ENCODE results near the gene PDCD1.

DNA sequence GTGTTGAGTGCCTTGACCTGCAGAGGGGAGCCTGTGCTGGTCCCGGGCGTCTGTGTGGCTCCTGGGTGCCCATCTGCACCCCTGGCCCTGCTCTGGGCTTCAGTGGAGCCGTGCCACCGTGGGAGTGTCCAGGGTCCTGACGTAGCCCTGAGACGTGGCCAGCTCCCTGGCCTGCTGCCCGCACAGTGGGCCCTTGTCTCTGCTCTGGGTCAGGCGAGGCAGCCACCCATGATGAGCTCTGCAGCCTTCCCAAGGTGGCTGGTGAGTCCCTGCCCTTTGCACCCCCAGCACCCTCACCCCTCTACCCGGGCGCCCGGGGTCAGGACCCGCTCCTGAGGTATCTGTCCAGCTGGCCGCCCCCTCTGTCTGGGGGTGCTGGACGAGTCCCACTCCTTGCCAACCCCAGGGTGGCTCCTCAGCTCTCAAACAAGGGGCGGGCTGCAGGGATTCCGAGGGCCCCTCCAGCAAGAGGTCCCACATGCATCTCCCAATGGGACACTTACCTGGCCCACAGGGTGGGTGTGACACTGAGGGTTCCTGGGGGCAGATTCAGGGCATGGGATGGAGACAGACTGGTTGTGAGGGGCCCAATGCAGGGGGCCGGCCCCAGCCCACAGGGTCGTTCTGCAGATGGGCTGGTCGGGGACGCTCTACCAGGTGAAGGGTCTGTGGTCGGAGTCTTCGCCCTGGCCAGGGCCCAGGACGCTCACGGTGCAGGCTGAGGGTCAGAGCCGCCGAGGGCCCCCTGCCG, 47.3 kb downstream of the PDCD1 start:
- no peak for TF ChIP-seq LEF1 (IDR thresholded peaks at IDR 0.05; ENCODE audit: borderline replicate concordance)
- TF ChIP-seq BHLHE40 (IDR thresholded peaks at IDR 0.05; ENCODE audit: borderline replicate concordance), result no peak
- TF ChIP-seq TARDBP (IDR thresholded peaks at IDR 0.05), result no peak
- TF ChIP-seq SP1 (IDR thresholded peaks at IDR 0.05), result no peak
- no peak for TF ChIP-seq CTBP1 (IDR thresholded peaks at IDR 0.05; ENCODE audit: borderline replicate concordance)
- TF ChIP-seq FOXA1 (IDR thresholded peaks at IDR 0.05), result no peak
- no peak for TF ChIP-seq FOXK2 (IDR thresholded peaks at IDR 0.05)
- no peak for TF ChIP-seq NFRKB (IDR thresholded peaks at IDR 0.05)
- TF ChIP-seq FOXM1 (IDR thresholded peaks at IDR 0.05; ENCODE audit: borderline replicate concordance), result no peak
- no peak for TF ChIP-seq SUZ12 (IDR thresholded peaks at IDR 0.05)
- TF ChIP-seq, protein P1, sequence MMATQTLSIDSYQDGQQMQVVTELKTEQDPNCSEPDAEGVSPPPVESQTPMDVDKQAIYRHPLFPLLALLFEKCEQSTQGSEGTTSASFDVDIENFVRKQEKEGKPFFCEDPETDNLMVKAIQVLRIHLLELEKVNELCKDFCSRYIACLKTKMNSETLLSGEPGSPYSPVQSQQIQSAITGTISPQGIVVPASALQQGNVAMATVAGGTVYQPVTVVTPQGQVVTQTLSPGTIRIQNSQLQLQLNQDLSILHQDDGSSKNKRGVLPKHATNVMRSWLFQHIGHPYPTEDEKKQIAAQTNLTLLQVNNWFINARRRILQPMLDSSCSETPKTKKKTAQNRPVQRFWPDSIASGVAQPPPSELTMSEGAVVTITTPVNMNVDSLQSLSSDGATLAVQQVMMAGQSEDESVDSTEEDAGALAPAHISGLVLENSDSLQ (IDR thresholded peaks at IDR 0.05), result no peak
- TF ChIP-seq HDGF (IDR thresholded peaks at IDR 0.05; ENCODE audit: borderline replicate concordance), result no peak
- TF ChIP-seq ZNF384 (IDR thresholded peaks at IDR 0.05), result no peak
- TF ChIP-seq ELF4 (IDR thresholded peaks at IDR 0.05), result no peak

Measured in HEK293T (cell line).